ENCODE data around the gene CIAO3. TPM values are rescaled to one million over a fixed set of nuclear protein-coding genes. Genes with fewer than 3 reads are reported as not detected.
A peak's percentile ranks its signal among the peaks of the same experiment; 100 is the strongest.
"Not testable (repeated sequence)": the region's sequence is repeated elsewhere in the genome, so short reads cannot be mapped to it uniquely, and the experiment has no call there.

CIAO3 gene
- total RNA-seq, 1 experiment from 2014 or later: 27.1 TPM

GRCh38 chr16:760545-761343 is 19.9 kb upstream of the CIAO3 start, which contains the start of gene MSLN:
Gene MSLN (plus strand): TSS chr16:760734. CDS start chr16:762681, 1,947 bp downstream.
- peak; percentile 70 for DNase-seq (ENCODE audit: low read depth)

GRCh38 chr16:760065-760464 is 19.3 kb upstream of the CIAO3 start:
- DNase-seq (ENCODE audit: low read depth): no peak

- no peak for DNase-seq (ENCODE audit: low read depth)
Measured at GRCh38 chr16:759110-759910, 18.5 kb upstream of the CIAO3 start.

DNA sequence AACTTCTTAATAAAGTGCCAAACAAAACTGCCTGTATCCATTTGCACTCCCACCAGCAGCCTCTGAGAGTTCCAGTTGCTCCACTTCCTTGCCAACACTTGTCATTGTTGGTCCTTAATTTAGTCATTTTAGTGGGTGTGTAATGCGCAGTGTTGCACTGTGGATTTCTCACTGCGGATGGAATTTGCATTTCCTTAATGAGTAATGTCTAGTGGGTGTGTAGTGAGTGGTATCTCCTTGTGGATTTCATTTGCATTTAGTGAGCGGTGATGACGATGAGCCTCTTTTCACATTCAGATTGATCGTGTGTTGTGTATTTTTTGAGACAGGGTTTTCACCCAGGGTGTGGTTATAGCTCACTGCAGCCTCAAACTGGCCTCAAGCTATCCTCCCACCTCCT is 15.6 kb upstream of the CIAO3 start:
- no peak for DNase-seq (ENCODE audit: low read depth)

DNA sequence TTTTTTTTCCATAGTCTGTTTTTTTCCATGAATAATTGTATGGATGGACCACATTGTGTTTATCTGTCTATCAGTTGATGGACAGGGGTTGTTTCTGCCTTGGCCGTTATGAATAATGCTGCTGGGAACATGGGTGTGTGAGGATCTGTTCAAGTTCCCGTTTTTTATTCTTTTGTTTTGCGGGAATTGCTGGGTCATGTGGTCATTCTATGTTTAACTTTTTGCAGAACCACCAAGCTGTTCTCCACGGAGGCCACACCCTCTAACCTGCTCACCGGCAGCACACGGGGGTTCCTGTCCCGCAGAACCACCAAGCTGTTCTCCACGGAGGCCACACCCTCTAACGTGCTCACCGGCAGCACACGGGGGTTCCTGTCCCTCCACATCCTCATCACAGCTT is 13.9 kb upstream of the CIAO3 start:
- DNase-seq (ENCODE audit: low read depth): no peak

DNA sequence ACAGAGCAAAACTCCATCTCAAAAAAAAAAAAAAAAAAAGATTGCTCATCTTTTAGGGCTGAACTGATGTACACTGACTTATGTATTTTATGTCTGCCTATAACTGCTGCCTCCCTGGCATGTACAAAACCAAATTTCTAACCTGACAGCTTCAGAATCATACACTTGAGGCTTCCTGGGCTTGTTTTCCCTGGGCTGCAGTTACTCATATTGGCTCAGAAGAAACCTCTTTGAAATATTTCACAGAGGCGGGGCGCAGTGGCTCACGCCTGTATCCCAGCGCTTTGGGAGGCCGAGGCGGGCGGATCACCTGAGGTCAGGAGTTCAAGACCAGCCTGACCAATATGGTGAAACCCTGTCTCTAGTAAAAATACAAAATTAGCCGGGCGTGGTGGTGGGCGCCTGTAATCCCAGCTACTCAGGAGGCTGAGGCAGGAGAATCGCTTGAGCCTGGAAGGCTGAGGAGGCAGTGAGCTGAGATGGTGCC is 13.4 kb upstream of the CIAO3 start:
- DNase-seq (ENCODE audit: low read depth): not testable (repeated sequence)

DNA sequence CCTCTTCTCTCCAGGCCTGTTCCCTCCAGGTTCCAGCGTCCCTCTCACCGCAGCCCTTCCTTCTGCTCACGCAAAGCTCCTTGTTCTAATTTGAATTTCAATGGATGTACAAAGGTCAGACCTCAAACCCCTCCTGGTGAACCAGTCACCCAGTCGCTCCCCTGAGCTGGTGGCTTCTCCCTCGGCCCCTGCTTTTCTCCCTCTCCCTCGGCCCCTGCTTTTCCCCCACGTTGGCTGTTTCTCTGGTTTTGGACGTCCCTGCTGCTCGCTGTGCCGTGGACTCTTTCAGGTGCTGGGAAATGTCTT is 11.2 kb upstream of the CIAO3 start:
- DNase-seq (ENCODE audit: low read depth): no peak

GRCh38 chr16:751152-752006 is 10.6 kb upstream of the CIAO3 start:
- DNase-seq (ENCODE audit: low read depth): no peak

GRCh38 chr16:750485-750884 is 9.7 kb upstream of the CIAO3 start:
- DNase-seq (ENCODE audit: low read depth): no peak

GRCh38 chr16:749010-749409 is 8.2 kb upstream of the CIAO3 start:
- peak; percentile 42 for DNase-seq (ENCODE audit: low read depth)

GRCh38 chr16:747978-748746 is 7.4 kb upstream of the CIAO3 start:
- DNase-seq (ENCODE audit: low read depth): no peak

DNA sequence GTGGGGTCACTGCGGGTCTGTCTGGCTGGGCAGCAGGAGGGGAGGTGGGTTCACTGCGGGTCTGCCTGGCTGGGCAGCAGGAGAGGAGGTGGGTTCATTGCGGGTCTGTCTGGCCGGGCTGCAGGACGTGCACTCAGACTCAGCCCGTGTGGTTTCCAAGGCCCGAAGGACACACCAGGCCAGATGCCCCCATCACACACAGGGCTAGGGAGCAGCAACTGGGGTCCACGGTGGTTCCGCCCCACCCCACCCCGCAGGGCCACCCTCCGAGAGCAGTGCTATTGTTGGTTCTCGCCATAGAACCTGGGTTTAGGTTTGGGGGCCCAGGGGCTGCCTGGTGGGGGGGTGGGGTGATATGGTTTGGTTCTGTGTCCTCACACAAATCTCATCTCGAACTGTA is 5.8 kb upstream of the CIAO3 start:
- no peak for DNase-seq (ENCODE audit: low read depth)

DNA sequence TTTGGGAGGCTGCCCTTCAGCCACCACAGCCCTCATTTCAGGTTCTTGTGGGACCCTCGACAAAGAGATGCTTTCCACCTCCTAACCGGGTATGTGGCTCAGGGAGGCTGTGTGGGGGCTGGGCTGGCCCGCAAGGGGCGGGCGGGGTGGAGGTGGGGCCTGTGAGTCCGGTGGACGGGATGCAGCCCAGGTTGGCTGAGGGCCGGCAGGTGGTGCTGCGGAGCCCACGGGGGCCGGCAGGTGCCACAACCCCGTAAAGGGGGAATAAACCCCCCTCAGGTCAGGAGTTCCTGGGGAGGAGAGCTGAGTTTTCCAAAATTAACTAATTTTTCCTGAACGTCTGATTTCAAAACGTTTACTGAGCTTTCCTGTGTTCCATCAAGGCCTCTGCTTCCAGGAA is 4.9 kb upstream of the CIAO3 start:
- no peak for DNase-seq (ENCODE audit: low read depth)

DNA sequence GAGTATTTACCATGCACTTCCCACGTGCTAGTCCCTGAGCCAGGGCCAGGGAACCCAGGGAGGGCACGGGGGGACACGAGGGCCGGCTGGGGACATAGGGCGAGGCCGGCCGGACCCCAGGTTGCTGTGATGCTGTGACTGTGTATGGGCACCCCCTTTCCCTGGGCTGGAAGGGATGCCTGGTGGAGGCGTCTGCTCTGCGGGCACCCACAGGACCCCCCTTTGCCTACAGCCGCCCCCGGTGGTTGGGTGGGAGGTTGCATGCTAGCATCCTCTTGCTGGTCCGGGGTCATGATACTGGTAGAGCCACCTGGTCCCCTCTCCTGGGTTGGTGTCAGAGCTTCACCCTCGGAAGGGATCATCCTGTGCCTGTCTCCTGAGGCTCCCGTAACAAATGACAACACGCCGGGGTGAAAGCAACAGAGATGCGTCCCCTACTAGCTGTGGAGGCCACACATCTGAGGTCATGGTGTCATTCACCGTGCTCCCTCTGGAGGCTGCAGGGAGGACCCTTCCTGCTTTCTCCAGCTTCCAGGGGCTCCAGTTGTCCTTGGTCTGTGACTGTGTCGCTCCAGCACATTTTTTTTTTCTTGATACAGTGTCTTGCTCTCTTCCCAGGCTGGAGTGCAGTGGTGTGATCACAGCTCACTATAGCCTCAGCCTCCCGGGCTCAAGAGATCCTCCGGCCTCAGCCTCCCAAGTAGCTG is 3.1 kb upstream of the CIAO3 start:
- DNase-seq (ENCODE audit: low read depth): no peak

- DNase-seq (ENCODE audit: low read depth): not testable (repeated sequence)
Measured at GRCh38 chr16:742894-743293, 2.1 kb upstream of the CIAO3 start.

GRCh38 chr16:741986-742629 is 1.3 kb upstream of the CIAO3 start:
- DNase-seq (ENCODE audit: low read depth): no peak

GRCh38 chr16:740459-740763 is 386 bp downstream of the CIAO3 start:
- no peak for DNase-seq (ENCODE audit: low read depth)

DNA sequence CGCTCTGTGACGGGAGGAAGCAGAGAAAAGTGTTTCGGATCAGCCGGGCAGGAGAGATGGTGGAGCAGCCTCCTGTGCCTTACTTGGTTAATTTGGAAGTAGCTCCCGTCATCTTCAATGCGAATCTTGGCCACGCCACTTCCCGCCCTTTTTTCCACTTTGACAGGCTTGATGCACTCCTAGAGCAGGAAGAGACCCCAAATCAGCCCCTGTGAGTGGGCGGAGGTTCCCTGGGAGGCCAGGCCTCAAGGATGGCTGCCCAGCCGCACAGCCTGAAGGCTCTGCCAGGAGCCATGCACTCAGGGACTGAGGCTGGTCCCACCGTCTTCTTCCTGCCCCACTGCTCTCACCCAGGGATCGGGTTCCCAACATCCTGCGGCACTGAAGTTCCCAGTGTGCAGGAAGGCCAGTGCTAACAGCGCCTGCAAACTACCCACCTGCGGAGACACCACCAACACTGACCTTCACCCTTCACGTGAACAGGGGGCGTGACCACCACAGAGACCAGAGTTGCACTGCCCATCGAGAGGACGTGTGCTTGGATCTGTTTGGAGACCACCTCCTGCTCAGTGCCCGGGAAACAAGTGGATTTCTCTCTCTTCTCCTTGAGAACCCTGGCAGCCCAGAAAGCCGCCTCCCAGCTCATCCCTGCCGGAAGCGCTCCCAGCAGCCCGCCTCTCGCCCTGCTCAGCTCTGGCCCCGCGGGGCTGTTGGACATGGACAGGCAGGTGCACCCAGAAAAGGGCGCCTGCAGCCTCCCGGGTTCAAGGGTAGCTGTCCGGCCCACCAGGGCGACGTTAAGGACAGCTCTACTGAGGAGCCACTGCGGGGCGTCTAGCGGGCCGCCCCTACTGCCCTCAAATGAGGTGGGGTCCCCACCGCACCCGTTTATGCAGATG is 988 bp downstream of the CIAO3 start:
- DNase-seq (ENCODE audit: low read depth): no peak

- no peak for DNase-seq (ENCODE audit: low read depth)
Measured at GRCh38 chr16:736936-737481, 3.8 kb downstream of the CIAO3 start.

All from M059J (cell line).